ENCODE data around the gene SKIC3. TPM values are rescaled to one million over a fixed set of nuclear protein-coding genes. Genes with fewer than 3 reads are reported as not detected.

SKIC3 gene
- total and polyA plus RNA-seq, 2 of the 13 experiments (the other 11 are each of a cell fraction or from before 2014, with no cell fraction given), result 36.9 to 61.5 TPM

- no peak for TF ChIP-seq PAWR (CRISPR knock-in tag; IDR thresholded peaks at IDR 0.05; ENCODE audit: borderline replicate concordance)
- TF ChIP-seq ZBTB3 (CRISPR knock-in tag; IDR thresholded peaks at IDR 0.05; ENCODE audit: borderline replicate concordance, low read depth), result no peak
- TF ChIP-seq ZFP62 (CRISPR knock-in tag; IDR thresholded peaks at IDR 0.05), result no peak
- no peak for TF ChIP-seq BORCS8-MEF2B (CRISPR knock-in tag; IDR thresholded peaks at IDR 0.05)
- no peak for TF ChIP-seq ZNF619 (CRISPR knock-in tag; IDR thresholded peaks at IDR 0.05)
- no peak for TF ChIP-seq FOXA1 (IDR thresholded peaks at IDR 0.05)
- no peak for TF ChIP-seq FOXA1 (CRISPR knock-in tag; IDR thresholded peaks at IDR 0.05)
- TF ChIP-seq ZNF263 (CRISPR knock-in tag; IDR thresholded peaks at IDR 0.05), result no peak
- no peak for TF ChIP-seq KDM5A (IDR thresholded peaks at IDR 0.05; ENCODE audit: borderline replicate concordance, low read length)
- no peak for TF ChIP-seq ZNF276 (CRISPR knock-in tag; IDR thresholded peaks at IDR 0.05; ENCODE audit: low read depth)
- TF ChIP-seq HOXA9 (CRISPR knock-in tag; IDR thresholded peaks at IDR 0.05; ENCODE audit: borderline replicate concordance), result no peak
- TF ChIP-seq ONECUT2 (CRISPR knock-in tag; IDR thresholded peaks at IDR 0.05), result no peak
Measured at GRCh38 chr5:95530416-95530815, 24.4 kb downstream of the SKIC3 start (continued).

GRCh38 chr5:95528565-95528964 lies 26.2 kb downstream of the SKIC3 start:
- Histone ChIP-seq H3K4me1 (ENCODE audit: insufficient read depth, low read length) (no peaks in the 10 kb centered on the region), H3K27me3 (ENCODE audit: control insufficient read depth in 1 of 2, insufficient read depth in 2 of 2, low read length in 2 of 2) (no peaks in the 10 kb centered on the region), H3K27ac (ENCODE audit: extremely low read length, insufficient read depth, low read length) (no peak overlapping the region), H3K9ac (ENCODE audit: insufficient read depth, low read depth, low read length) (no peak overlapping the region), H3K4me2 (ENCODE audit: low read depth, low read length) (no peak overlapping the region), H4K20me1 (ENCODE audit: insufficient read depth, low read length) (no peaks in the 10 kb centered on the region), H3K9me3 (ENCODE audit: low read length) (no peaks in the 10 kb centered on the region), H3K4me3 (replicated peaks in 1 of 3; ENCODE audit: insufficient read depth in 1 of 3, low read depth in 2 of 3, low read length in 3 of 3) (no peak overlapping the region), H2AFZ (ENCODE audit: low read length) (no peak overlapping the region), H3K36me3 (replicated peaks in 1 of 2; ENCODE audit: control insufficient read depth in 1 of 2, insufficient read depth in 2 of 2, low read length in 2 of 2) (peaks cover 11 to 40% of the 10 kb centered on the region in 2 experiments), H3K79me2 (ENCODE audit: insufficient read depth, low read length) (no peaks in the 10 kb centered on the region)
- ChIA-PET CTCF (ENCODE audit: low intra/inter-chr PET ratio, low total read pairs) (no interaction called here), POLR2A (no interaction called here)
- DNase-seq (ENCODE audit: low spot score) (no peak), FAIRE-seq (no peak), ATAC-seq (no peak)
- intact Hi-C loops (cut with micrococcal nuclease; ENCODE audit: unreplicated experiment) (no loop called here), in situ Hi-C loops (cut with HindIII; ENCODE audit: extremely low pct_ligation_motif_present, low pct_unique_long_range_greater_than_20kb) (no loop called here)
- BruUV-seq (replicated peaks), result no TSS peak
- TF ChIP-seq ZFYVE20 (CRISPR knock-in tag; IDR thresholded peaks at IDR 0.05; ENCODE audit: borderline replicate concordance, low read depth) (no peak), ARHGAP35 (CRISPR knock-in tag; IDR thresholded peaks at IDR 0.05; ENCODE audit: borderline replicate concordance) (no peak), HES4 (CRISPR knock-in tag; IDR thresholded peaks at IDR 0.05; ENCODE audit: borderline replicate concordance) (no peak), ZNF143 (CRISPR knock-in tag; IDR thresholded peaks at IDR 0.05) (no peak), HOXA3 (CRISPR knock-in tag; IDR thresholded peaks at IDR 0.05) (no peak), RBAK (CRISPR knock-in tag; IDR thresholded peaks at IDR 0.05) (no peak), ZNF558 (CRISPR knock-in tag; IDR thresholded peaks at IDR 0.05; ENCODE audit: borderline replicate concordance) (no peak)
